H9 (cell line): Measurements from ENCODE around the gene GADD45A. TPM values are rescaled to one million over a fixed set of nuclear protein-coding genes. Genes with fewer than 3 reads are reported as not detected.

Source experiments
- DNase-seq: peaks from one replicate; pipeline ENCODE4 v3.0.0-alpha.2; 2017
- H2AFZ ChIP-seq: one replicate; pipeline ENCODE4 v1.6.1; 2013; ENCODE audit warnings: mild to moderate bottlenecking, low read length, control low read depth, moderate library complexity
- H2AK5ac ChIP-seq: 2 replicates; pipeline ENCODE4 v1.6.1; 2013; ENCODE audit warnings: low read length, control low read depth, mixed read lengths; ENCODE audit not compliant: insufficient read length
- H2BK120ac ChIP-seq: one replicate; pipeline ENCODE4 v1.6.1; 2013; ENCODE audit warnings: low read depth, mild to moderate bottlenecking, low read length, control low read depth, inconsistent platforms; ENCODE audit not compliant: poor library complexity, severe bottlenecking
- H2BK12ac ChIP-seq: 2 replicates; pipeline ENCODE4 v1.6.1; 2013; ENCODE audit warnings: low read length, control low read depth, mixed read lengths, low read depth; ENCODE audit not compliant: insufficient read length
- H2BK15ac ChIP-seq: 2 replicates; pipeline ENCODE4 v1.6.1; 2013; ENCODE audit warnings: low read depth, low read length, control low read depth
- H2BK20ac ChIP-seq: one replicate; pipeline ENCODE4 v1.6.1; 2013; ENCODE audit warnings: low read depth, mild to moderate bottlenecking, low read length, control low read depth, inconsistent platforms; ENCODE audit not compliant: poor library complexity, severe bottlenecking
- H2BK5ac ChIP-seq: 2 replicates; pipeline ENCODE4 v1.6.1; 2013; ENCODE audit warnings: low read length, control low read depth, mixed read lengths; ENCODE audit not compliant: insufficient read length
- H3K14ac ChIP-seq: 2 replicates; pipeline ENCODE4 v1.6.1; 2013; ENCODE audit warnings: low read length, control low read depth; ENCODE audit not compliant: insufficient read depth
- H3K18ac ChIP-seq: 2 replicates; pipeline ENCODE4 v1.6.1; 2013; ENCODE audit warnings: low read depth, mild to moderate bottlenecking, mixed read lengths, low read length, control low read depth; ENCODE audit not compliant: insufficient read length
- H3K23ac ChIP-seq: 2 replicates; pipeline ENCODE4 v1.6.1; 2013; ENCODE audit warnings: low read length, control low read depth, mixed read lengths, low read depth; ENCODE audit not compliant: insufficient read length
- H3K23me2 ChIP-seq: 2 replicates; pipeline ENCODE4 v1.6.1; 2013; ENCODE audit warnings: low read depth, mild to moderate bottlenecking, mixed read lengths, low read length, control low read depth; ENCODE audit not compliant: insufficient read length, poor library complexity, severe bottlenecking
- H3K27ac ChIP-seq: 2 replicates; pipeline ENCODE4 v1.5.1; 2013; ENCODE audit warnings: low read length, control low read depth, mixed read lengths, low read depth; ENCODE audit not compliant: insufficient read length
- H3K27me3 ChIP-seq: 2 replicates; pipeline ENCODE4 v1.6.1; 2013; ENCODE audit warnings: low read length, control low read depth, inconsistent platforms; ENCODE audit not compliant: insufficient read depth
- H3K4ac ChIP-seq: 2 replicates; pipeline ENCODE4 v1.6.1; 2013; ENCODE audit warnings: low read depth, mild to moderate bottlenecking, control low read depth, inconsistent platforms, low read length, moderate library complexity
- H3K4me1 ChIP-seq: 2 replicates; pipeline ENCODE4 v1.6.1; 2013; ENCODE audit warnings: low read length, control low read depth, inconsistent platforms; ENCODE audit not compliant: insufficient read depth
- H3K4me2 ChIP-seq: 2 replicates; pipeline ENCODE4 v1.6.1; 2013; ENCODE audit warnings: low read length, control low read depth, mixed read lengths; ENCODE audit not compliant: insufficient read length, insufficient read depth
- H3K56ac ChIP-seq: 2 replicates; pipeline ENCODE4 v1.6.1; 2013; ENCODE audit warnings: low read depth, mild to moderate bottlenecking, mixed read lengths, low read length, control low read depth; ENCODE audit not compliant: insufficient read length
- H3K79me1 ChIP-seq: 2 replicates; pipeline ENCODE4 v1.6.1; 2013; ENCODE audit warnings: low read depth, mild to moderate bottlenecking, moderate library complexity, low read length, control low read depth, inconsistent platforms; ENCODE audit not compliant: insufficient read depth, poor library complexity, severe bottlenecking
- H3K79me2 ChIP-seq: 2 replicates; pipeline ENCODE4 v1.6.1; 2013; ENCODE audit warnings: low read length, control low read depth, inconsistent platforms; ENCODE audit not compliant: insufficient read depth
- H3K9ac ChIP-seq: 2 replicates; pipeline ENCODE4 v1.6.1; 2013; ENCODE audit warnings: low read length, control low read depth, mixed read lengths; ENCODE audit not compliant: insufficient read length; ENCODE audit errors: extremely low read depth
- H3K9me3 ChIP-seq: one replicate; pipeline ENCODE4 v1.6.1; 2013; ENCODE audit warnings: low read depth, low read length, inconsistent platforms; ENCODE audit not compliant: control insufficient read depth
- H3T11ph ChIP-seq: one replicate; pipeline ENCODE4 v1.6.1; 2013; ENCODE audit warnings: mild to moderate bottlenecking, low read length, control low read depth, inconsistent platforms
- H4K20me1 ChIP-seq: one replicate; pipeline ENCODE4 v1.6.1; 2013; ENCODE audit not compliant: control insufficient read depth, insufficient read length, insufficient read depth
- H4K5ac ChIP-seq: 2 replicates; pipeline ENCODE4 v1.6.1; 2013; ENCODE audit warnings: low read depth, mild to moderate bottlenecking, mixed read lengths, low read length, control low read depth; ENCODE audit not compliant: insufficient read length
- H4K8ac ChIP-seq: replicated peaks from 2 replicates; pipeline ENCODE4 v1.6.1; 2013; ENCODE audit warnings: low read length, control low read depth, mixed read lengths, low read depth; ENCODE audit not compliant: insufficient read length
- H4K91ac ChIP-seq: 2 replicates; pipeline ENCODE4 v1.6.1; 2013; ENCODE audit warnings: low read depth, mild to moderate bottlenecking, moderate library complexity, mixed read lengths, low read length, control low read depth; ENCODE audit not compliant: insufficient read length
- H3K27ac Mint-ChIP-seq, 3 experiments: 2 replicates in 2 of 3; 3 replicates in 1 of 3; pipeline ENCODE4 v1.8.0; 2020 to 2021; ENCODE audit warnings: mixed read lengths in 3 of 3, mild to moderate bottlenecking in 1 of 3, moderate library complexity in 1 of 3
- H3K27me3 Mint-ChIP-seq: 2 replicates; pipeline ENCODE4 v1.8.0; 2021; ENCODE audit warnings: low read depth, mild to moderate bottlenecking, moderate library complexity, mixed read lengths
- H3K36me3 Mint-ChIP-seq, 3 experiments: 2 replicates in 2 of 3; 3 replicates in 1 of 3; pipeline ENCODE4 v1.8.0; 2020 to 2021; ENCODE audit warnings: low read depth in 3 of 3, mixed read lengths in 3 of 3; ENCODE audit not compliant: insufficient read depth in 1 of 3
- H3K4me1 Mint-ChIP-seq, 2 experiments: 2 replicates each; pipeline ENCODE4 v1.8.0; 2020; ENCODE audit warnings: mixed read lengths in 2 of 2
- H3K4me3 Mint-ChIP-seq, 2 experiments: 2 replicates in 1 of 2; 3 replicates in 1 of 2; pipeline ENCODE4 v1.8.0; 2020 to 2021; ENCODE audit warnings: mild to moderate bottlenecking in 2 of 2, mixed read lengths in 2 of 2, moderate library complexity in 1 of 2
- H3K9me3 Mint-ChIP-seq, 2 experiments: 2 replicates in 1 of 2; 3 replicates in 1 of 2; pipeline ENCODE4 v1.8.0; 2020; ENCODE audit warnings: mild to moderate bottlenecking in 2 of 2, mixed read lengths in 2 of 2, moderate library complexity in 1 of 2
- WGBS: extraction: QIAGEN DNeasy Blood & Tissue Kit; methylation state at CpG from one replicate; pipeline ENCODE4 v1.1.7; 2013; ENCODE audit warnings: missing lambda C conversion rate, low lambda C conversion rate, mixed read lengths; ENCODE audit not compliant: insufficient read length; ENCODE audit errors: extremely low coverage; 5-methylcytosine and 5-hydroxymethylcytosine counted together
- total RNA-seq: library from RNA; stranded (reverse); gene quantifications from 2 replicates; pipeline ENCODE4 v1.2.1, GENCODE V29; 2021
- TF ChIP-seq, protein P1 (sequence below): fragments of 200-600 bp; sonication (generic); conservative IDR thresholded peaks from 3 replicates; pipeline ENCODE4 v1.8.0; 2021; ENCODE audit warnings: antibody characterized with exemption, mild to moderate bottlenecking

The GADD45A gene
- total RNA-seq, 1 experiment from 2014 or later, result 22.8 TPM

GRCh38 chr1:67700692-67701410 is 15.8 kb downstream of the GADD45A start:
- Mint-ChIP-seq H3K4me3 (no peak overlapping the region), H3K27ac (peak overlapping the region in 1 of 3 experiments; percentile 52; a peak in 1 of 7 replicates), H3K4me1 (peaks cover 11 to 19% of the 10 kb centered on the region in 2 experiments), H3K27me3 (no peaks in the 10 kb centered on the region), H3K9me3 (peaks cover 0 to under 1% of the 10 kb centered on the region in 2 experiments; a peak in 1 of 5 replicates), H3K36me3 (no peaks in the 10 kb centered on the region; a peak in 1 of 7 replicates)
- Histone ChIP-seq H3K4me1 (peaks cover 3% of the 10 kb centered on the region; the same call in 1 of the 2 replicates), H2BK120ac (no peak overlapping the region), H3K23ac (no peak overlapping the region), H4K8ac (no peak overlapping the region), H3K9me3 (no peaks in the 10 kb centered on the region), H2AFZ (no peak overlapping the region), H3K4ac (no peak overlapping the region), H3T11ph (no peak overlapping the region), H3K23me2 (no peaks in the 10 kb centered on the region), H4K91ac (no peak overlapping the region), H4K20me1 (no peaks in the 10 kb centered on the region), H3K14ac (no peak overlapping the region), H3K27ac (no peak overlapping the region), H2AK5ac (no peak overlapping the region), H2BK15ac (no peak overlapping the region), H3K18ac (no peak overlapping the region), H2BK20ac (no peak overlapping the region), H3K56ac (no peak overlapping the region), H2BK12ac (no peak overlapping the region), H3K79me1 (no peaks in the 10 kb centered on the region), H3K79me2 (no peaks in the 10 kb centered on the region), H3K9ac (no peak overlapping the region), H2BK5ac (no peak overlapping the region), H4K5ac (no peak overlapping the region), H3K27me3 (no peaks in the 10 kb centered on the region), H3K4me2 (no peak overlapping the region)
- TF ChIP-seq, protein P1, sequence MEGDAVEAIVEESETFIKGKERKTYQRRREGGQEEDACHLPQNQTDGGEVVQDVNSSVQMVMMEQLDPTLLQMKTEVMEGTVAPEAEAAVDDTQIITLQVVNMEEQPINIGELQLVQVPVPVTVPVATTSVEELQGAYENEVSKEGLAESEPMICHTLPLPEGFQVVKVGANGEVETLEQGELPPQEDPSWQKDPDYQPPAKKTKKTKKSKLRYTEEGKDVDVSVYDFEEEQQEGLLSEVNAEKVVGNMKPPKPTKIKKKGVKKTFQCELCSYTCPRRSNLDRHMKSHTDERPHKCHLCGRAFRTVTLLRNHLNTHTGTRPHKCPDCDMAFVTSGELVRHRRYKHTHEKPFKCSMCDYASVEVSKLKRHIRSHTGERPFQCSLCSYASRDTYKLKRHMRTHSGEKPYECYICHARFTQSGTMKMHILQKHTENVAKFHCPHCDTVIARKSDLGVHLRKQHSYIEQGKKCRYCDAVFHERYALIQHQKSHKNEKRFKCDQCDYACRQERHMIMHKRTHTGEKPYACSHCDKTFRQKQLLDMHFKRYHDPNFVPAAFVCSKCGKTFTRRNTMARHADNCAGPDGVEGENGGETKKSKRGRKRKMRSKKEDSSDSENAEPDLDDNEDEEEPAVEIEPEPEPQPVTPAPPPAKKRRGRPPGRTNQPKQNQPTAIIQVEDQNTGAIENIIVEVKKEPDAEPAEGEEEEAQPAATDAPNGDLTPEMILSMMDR, result peak; percentile 59; the same call in 2 of the 3 replicates
- peak; percentile 78 for DNase-seq
- WGBS, result no CpG with 5 or more reads among the region's 8 CpGs
